Loucy (cell line): ENCODE measurements around the gene PARP14.

Experiments
- EZH2phosphoT487 ChIP-seq: fragments of 200-600 bp; IDR thresholded peaks from 2 replicates; pipeline ENCODE4 v1.6.1; 2018; ENCODE audit warnings: antibody characterized with exemption, mild to moderate bottlenecking, moderate library complexity, borderline replicate concordance
- TF ChIP-seq, protein P1 (sequence below): fragments of 200-600 bp; sonication (generic); conservative IDR thresholded peaks from 2 replicates; pipeline ENCODE4 v1.5.1; 2014; ENCODE audit warnings: mild to moderate bottlenecking, antibody characterized with exemption, low read length

DNA sequence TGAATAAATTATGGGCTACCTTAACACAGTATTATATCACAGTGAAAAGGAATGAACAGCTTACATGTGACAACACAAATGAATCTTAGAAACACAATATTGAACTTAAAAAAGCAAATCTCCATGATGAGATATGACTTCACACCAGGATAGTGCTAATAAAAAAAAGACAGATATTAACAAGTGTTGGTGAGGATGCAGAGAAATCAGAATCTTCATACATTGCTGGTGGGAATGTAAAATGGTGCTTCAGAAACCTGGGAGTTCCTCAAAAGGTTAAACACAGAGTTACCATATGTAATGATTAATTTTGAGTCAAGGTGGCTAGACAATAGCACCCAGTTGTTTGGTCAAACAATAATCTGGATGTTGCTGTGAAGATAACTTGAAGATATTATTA is 61.6 kb downstream of the PARP14 start:
- TF ChIP-seq, protein P1, sequence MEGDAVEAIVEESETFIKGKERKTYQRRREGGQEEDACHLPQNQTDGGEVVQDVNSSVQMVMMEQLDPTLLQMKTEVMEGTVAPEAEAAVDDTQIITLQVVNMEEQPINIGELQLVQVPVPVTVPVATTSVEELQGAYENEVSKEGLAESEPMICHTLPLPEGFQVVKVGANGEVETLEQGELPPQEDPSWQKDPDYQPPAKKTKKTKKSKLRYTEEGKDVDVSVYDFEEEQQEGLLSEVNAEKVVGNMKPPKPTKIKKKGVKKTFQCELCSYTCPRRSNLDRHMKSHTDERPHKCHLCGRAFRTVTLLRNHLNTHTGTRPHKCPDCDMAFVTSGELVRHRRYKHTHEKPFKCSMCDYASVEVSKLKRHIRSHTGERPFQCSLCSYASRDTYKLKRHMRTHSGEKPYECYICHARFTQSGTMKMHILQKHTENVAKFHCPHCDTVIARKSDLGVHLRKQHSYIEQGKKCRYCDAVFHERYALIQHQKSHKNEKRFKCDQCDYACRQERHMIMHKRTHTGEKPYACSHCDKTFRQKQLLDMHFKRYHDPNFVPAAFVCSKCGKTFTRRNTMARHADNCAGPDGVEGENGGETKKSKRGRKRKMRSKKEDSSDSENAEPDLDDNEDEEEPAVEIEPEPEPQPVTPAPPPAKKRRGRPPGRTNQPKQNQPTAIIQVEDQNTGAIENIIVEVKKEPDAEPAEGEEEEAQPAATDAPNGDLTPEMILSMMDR = no peak
- TF ChIP-seq EZH2phosphoT487 = no peak
